OCI-M2 (cell line): ENCODE measurements around the gene SMURF2.
"Not testable (repeated sequence)": the region's sequence is repeated elsewhere in the genome, so short reads cannot be mapped to it uniquely, and the experiment has no call there.

Source experiments
- DNase-seq: peaks from one replicate; lab custom pipeline; 2025; ENCODE audit not compliant: unreplicated experiment; lab: John Stamatoyannopoulos, UW

SMURF2 gene

DNA sequence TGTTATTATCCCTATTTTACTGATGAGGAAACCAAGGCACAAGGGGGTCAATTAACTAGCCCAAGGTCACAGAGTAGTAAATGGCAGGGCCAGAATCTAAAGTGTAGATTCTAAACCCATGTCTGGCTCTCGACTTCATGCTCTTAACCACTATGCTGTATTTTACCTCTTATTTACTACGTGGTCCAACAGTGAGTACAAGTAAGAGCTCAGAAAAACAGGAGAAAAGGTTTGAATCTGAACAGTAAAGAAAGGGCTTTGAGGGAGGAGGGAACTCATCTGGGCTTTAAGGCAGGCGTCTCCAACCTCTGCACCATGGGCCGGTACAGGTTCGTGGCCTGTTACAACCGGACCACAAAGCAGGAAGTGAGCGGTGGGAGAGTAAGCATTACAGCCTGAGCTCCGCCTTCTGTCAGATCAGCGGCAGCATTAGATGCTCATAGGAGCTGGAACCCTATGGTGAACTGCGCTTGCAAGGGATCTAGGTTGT, 62.9 kb downstream of the SMURF2 start:
- no peak for DNase-seq

DNA sequence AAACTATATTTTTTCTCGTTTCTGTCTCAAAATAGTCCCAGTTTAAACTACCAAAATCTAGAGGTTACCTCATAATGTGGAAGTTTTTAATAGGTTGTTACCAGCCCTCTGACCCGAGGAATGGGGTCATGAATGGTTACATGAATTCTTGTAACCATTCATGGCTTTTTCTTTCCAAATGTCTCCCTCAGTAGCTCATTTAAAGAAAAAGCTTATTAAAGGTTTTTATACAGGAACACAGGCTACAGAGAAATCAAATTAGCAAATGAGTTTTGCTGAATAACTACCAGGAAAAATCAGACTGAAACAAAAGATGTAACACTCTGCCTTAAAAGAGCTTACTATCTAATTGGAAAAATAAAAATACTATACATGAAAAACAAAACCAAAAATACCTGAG, 63.4 kb downstream of the SMURF2 start:
- DNase-seq = no peak

- no peak for DNase-seq
Observed at GRCh38 chr17:64596988-64597387, 65.1 kb downstream of the SMURF2 start.

DNA sequence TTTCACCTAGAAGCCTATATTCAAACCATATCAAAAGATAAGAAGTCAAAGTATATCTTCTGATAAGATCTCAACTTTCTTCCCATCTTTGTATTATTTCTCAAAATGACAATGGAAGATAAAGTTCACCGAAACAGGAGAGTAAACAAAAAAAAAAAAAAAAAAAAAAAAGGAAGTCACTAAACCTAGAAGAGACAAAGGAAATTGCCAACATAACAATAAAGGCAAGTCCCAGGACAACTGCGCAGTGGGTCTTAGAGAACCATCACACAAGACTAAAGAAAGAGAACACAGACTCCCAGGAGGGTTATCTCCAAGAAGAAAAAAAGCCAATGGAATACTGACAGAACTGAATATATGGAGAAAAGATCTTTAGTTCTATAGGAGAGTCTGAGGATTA, 65.7 kb downstream of the SMURF2 start:
- no peak for DNase-seq

- no peak for DNase-seq
Observed at GRCh38 chr17:64591944-64592343, 70.2 kb downstream of the SMURF2 start.

GRCh38 chr17:64585146-64585545, 77.0 kb downstream of the SMURF2 start:
- DNase-seq = no peak

- DNase-seq = no peak
Observed at GRCh38 chr17:64583038-64583437, 79.1 kb downstream of the SMURF2 start.

DNA sequence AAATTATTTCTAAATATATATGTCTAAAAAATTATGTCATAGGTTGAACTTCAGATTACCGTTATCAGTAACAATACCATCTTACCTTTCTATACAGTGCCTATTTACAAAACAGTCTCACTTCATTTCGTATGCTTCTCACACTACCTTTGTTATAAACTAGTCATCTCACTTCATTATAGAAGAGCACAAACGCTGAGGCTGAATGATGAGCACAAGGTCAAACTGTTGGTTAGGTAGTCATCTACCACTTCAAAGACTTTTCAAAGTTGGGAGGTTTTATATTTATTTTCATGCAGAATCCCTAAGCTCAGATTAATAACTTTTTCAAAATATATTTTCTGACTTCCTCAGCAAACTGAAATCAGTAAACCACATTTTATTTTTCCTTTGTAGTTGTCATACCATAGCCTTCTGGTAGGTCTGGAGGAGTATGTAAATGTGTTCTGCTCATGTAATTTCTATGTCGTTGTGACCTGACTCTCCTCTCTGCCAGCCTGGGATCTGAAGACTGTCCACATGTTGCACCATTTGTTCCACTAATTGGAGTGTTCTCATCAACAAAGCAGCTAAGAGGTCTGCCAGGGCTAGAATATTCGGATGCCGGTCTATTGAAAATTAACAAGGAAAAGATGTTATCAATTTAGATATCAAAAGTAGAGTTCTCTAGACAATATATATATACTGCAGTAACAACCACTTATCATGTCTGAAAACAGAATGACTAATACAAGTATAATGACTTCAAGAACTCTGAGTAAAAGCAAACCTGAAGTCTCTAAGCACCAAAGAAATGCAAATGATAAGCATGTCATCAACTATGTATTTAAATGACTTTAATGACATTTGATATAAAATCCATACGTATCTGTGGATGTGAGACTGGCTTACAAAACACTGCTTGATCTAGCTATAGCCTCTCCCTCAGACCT, 81.5 kb downstream of the SMURF2 start:
- DNase-seq = no peak

- no peak for DNase-seq
Observed at GRCh38 chr17:64579917-64580316, 82.2 kb downstream of the SMURF2 start.

DNA sequence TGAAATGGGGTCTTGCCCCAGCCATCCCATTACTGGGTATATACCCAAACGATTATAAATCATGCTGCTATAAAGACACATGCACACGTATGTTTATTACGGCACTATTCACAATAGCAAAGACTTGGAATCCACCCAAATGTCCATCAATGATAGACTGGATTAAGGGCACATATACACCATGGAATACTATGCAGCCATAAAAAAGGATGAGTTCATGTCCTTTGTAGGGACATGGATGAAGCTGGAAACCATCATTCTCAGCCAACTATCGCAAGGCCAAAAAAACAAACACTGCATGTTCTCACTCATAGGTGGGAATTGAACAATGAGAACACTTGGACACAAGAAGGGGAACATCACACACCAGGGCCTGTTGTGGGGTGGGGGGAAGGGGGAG, 85.1 kb downstream of the SMURF2 start:
- DNase-seq = not testable (repeated sequence)

DNA sequence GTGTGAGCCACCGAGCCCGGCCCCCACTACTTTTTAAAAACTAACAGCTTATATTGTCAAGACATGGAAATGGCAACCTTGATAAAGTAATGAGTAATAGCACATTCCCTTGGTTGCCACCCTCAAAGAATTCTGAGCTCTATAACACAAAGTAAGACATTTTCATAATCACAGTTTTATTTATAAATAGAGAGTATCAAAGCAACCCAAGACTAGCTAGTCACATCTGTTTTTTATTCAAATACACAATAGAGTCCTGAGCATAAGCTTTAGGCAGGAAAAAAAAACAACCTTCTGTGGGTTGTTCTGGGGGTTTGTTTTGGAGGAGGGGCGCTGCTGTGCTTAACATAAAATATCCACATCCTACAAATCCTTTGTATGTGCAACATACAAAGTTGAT, 86.7 kb downstream of the SMURF2 start:
- DNase-seq = no peak

GRCh38 chr17:64574646-64575045, 87.5 kb downstream of the SMURF2 start:
- DNase-seq = no peak

DNA sequence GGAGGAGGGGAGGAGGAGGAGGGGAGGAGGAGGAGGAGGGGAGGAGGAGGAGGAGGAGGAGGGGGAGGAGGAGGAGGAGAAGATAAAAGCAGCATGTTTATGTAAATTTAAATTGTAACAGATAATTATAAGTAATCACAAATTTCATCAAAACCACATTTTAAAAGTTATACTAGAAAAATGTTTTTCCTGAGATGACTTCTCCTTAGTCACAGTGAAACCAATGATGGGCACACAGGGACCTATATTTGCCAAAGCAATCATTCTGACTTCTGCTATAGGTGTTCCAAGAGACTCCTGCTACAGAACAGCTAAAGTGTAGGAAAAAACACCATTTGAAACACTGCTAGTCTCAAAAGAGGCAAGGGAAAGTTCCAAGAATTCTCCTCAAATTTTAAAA, 88.9 kb downstream of the SMURF2 start:
- no peak for DNase-seq

GRCh38 chr17:64572682-64573154, 89.4 kb downstream of the SMURF2 start:
- DNase-seq = no peak

- no peak for DNase-seq
Observed at GRCh38 chr17:64571746-64572145, 90.4 kb downstream of the SMURF2 start.

DNA sequence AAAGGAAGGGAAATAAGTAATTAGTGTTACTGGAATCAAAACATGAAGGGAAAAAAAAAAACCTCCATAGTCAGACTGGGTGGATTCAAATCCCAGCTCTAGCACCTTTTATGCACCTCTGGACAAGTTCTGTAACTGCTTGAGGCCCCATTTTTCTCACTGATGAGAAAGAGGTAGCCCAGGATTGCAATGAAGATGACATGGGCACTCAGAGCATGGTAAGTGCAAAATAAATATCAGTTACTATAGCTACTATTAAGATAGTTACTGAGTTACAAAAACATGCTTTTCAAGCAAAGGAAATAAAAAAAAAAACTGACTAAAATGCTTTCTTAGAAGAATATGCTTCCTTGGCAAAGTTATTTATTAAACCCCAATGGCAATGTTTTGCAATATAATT, 96.5 kb downstream of the SMURF2 start:
- DNase-seq = no peak

DNA sequence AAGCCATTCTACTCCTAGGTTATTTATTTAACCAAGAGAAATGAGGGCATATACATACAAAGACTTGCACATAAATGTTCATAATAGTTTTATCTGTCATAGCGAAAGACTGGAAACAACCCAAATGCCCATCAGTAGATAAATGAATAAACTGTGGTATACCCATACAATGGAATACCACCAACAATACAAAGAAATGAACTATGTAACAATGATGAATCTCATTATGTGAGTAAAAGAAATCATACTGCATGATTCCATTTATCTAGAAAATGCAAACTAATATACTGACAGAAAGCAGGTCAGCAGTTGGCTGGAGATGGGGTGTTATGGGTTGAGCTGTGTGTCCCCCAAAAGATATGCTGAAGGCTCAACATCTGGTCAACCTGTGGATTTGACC, 98.0 kb downstream of the SMURF2 start:
- no peak for DNase-seq

DNA sequence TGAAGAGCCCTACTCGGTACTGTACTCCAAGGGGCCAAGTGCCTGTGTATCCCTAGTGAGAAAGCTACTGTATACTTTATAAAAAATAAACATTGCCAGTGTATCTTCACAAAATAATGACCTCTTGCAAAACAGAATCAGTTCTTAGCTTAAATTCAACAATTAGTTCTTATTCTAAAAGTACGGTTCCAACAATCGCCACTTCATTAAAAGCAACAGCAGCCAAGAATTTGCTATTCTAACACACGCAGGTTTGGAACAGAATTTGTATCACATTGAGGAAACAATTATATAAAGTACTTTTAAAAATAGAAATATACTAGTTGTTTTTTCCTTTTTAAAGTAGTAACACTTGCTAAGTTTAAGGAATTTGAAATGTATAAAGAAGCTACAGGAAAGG, 106.8 kb downstream of the SMURF2 start:
- no peak for DNase-seq

GRCh38 chr17:64554028-64554637, 108.0 kb downstream of the SMURF2 start:
- DNase-seq = no peak

DNA sequence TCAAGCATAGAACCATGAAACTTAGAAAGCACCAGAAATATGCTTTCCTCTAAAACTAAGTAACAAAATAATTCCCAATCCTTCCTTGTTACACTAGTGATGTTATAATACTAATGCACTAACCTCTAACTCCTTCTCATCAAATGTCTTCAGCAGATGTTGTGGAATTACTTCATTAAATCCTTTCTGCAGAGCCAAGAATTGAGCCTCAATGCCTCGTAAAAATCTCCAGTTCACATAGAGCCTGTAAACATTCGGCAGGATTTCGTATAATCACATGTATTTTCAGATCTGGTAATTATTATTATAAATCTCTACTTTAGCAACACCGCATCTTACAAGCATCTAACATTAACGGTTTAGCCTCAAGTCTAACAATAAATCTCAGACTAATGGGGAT, 110.6 kb downstream of the SMURF2 start:
- DNase-seq = no peak

GRCh38 chr17:64547319-64547718, 114.8 kb downstream of the SMURF2 start:
- DNase-seq = no peak

GRCh38 chr17:64546716-64547115, 115.4 kb downstream of the SMURF2 start:
- no peak for DNase-seq
